Effector memory CD8-positive, alpha-beta T cell (primary cell): ENCODE measurements around the gene CCDC80.

ENCODE experiments used
- ATAC-seq: fragments of 150-1000 bp; cut with Tn5 transposase; replicated peaks from 2 replicates; pipeline ENCODE4 v1.10.0; 2021; ENCODE audit warnings: mild to moderate bottlenecking, moderate library complexity
- DNase-seq, 3 experiments: peaks; one replicate each; pipeline ENCODE4 v3.0.0; 2021
- H3K27ac Mint-ChIP-seq, 2 donors: one replicate each; pipeline ENCODE4 v1.8.0; 2022; ENCODE audit warnings: mild to moderate bottlenecking in 2 of 2, mixed read lengths in 2 of 2, moderate library complexity in 2 of 2
- H3K27me3 Mint-ChIP-seq, 2 donors: one replicate each; pipeline ENCODE4 v1.8.0; 2022; ENCODE audit warnings: mixed read lengths in 2 of 2
- H3K36me3 Mint-ChIP-seq: one replicate; pipeline ENCODE4 v1.8.0; 2022; ENCODE audit warnings: mild to moderate bottlenecking, moderate library complexity, mixed read lengths; ENCODE audit not compliant: insufficient read depth
- H3K4me1 Mint-ChIP-seq, 2 donors: one replicate each; pipeline ENCODE4 v1.8.0; 2022; ENCODE audit warnings: low read depth in 2 of 2, mixed read lengths in 2 of 2
- H3K4me3 Mint-ChIP-seq, 2 donors: one replicate each; pipeline ENCODE4 v1.8.0; 2022; ENCODE audit warnings: mild to moderate bottlenecking in 2 of 2, mixed read lengths in 2 of 2, moderate library complexity in 2 of 2
- H3K9me3 Mint-ChIP-seq, 2 donors: one replicate each; pipeline ENCODE4 v1.8.0; 2022; ENCODE audit warnings: mixed read lengths in 2 of 2

The CCDC80 gene

DNA sequence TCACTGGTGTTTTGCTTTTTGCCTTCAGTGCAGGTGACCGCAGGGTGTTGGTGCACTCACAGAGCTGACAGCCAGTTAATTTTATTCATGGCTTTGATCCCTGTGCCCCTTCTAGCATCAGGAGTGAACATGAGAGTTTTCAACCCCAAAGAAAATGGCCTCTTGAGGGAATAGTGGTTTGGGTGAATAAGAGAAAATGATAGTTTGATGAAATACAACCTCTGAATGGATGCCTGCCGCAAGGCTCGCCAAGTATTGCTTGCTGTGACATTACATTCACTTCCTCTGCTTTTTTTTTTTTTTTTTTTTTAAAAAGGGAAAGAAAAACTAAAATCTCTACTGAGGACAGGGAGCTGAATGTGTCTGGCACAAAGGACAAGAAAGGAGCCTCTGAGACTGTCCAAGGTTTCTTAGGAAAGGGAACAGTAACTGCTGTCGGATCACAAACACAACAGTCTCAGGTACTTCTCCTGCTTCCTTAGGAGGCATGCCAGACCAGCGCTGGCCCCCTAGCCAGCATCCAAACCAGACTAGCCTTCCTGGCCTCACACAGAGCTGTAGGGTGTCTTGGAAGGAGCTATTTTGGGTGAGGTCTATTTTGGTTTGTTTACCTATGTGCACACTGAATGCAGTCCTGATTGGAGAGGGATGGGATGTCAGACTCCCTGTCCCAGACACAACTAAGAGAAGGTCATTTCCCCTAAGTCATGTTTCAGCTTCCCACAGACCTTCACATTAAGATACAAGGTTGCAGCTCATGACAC, 29.0 kb downstream of the CCDC80 start:
- Mint-ChIP-seq H3K9me3 (no peaks in the 10 kb centered on the region), H3K4me3 (no peak overlapping the region), H3K4me1 (peaks cover 0 to 5% of the 10 kb centered on the region in 2 donors), H3K36me3 (no peaks in the 10 kb centered on the region), H3K27ac (no peak overlapping the region), H3K27me3 (peaks cover 0 to 13% of the 10 kb centered on the region in 2 donors)
- no peak for ATAC-seq
- DNase-seq: no peak

DNA sequence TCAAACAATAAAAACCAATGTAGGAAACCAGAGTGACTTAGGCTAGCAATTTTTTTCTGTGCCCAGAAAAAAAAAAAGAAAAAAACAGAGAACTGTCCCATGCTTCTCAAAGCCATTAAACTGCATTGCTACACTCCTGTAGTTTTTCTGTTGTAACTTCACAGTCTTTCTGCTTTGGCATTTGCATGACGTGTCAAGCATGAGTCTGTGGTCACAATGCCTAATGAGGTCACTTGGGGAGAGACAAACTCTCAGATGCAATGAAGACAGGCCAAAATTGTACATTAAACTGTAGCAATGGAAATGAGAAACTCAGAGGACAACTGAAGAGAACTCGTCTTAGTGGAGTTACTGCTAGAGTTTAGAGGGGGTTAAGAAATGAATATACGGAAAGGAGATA, 30.8 kb downstream of the CCDC80 start:
- ATAC-seq (no peak), DNase-seq (no peak)
- no peak overlapping the region for H3K27ac Mint-ChIP-seq
- no peak overlapping the region for H3K4me3 Mint-ChIP-seq
- no peaks in the 10 kb centered on the region for H3K36me3 Mint-ChIP-seq
- peaks cover 0 to 14% of the 10 kb centered on the region in 2 donors for H3K27me3 Mint-ChIP-seq
- H3K9me3 Mint-ChIP-seq: no peaks in the 10 kb centered on the region
- H3K4me1 Mint-ChIP-seq: no peaks in the 10 kb centered on the region

DNA sequence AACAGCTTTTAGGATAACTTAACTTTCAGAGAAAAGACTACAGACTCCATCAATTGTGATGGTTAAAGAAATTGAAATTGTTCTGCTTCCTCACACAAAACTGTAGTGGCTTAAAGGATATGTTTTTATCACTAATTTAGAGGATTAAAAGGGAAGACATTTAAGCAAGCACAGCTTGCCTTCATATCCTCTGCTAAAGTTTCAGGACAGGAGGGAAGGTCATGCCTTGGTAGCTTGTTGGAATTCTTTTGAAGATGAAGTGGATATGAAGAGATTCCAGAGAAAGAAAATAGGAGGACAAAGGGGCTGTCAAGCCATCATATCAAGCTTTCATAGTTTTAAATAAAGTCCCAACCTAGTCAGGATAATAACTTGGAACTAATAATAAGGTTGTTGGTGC, 33.1 kb downstream of the CCDC80 start:
- peaks cover 0 to 4% of the 10 kb centered on the region in 2 donors for H3K4me1 Mint-ChIP-seq

DNA sequence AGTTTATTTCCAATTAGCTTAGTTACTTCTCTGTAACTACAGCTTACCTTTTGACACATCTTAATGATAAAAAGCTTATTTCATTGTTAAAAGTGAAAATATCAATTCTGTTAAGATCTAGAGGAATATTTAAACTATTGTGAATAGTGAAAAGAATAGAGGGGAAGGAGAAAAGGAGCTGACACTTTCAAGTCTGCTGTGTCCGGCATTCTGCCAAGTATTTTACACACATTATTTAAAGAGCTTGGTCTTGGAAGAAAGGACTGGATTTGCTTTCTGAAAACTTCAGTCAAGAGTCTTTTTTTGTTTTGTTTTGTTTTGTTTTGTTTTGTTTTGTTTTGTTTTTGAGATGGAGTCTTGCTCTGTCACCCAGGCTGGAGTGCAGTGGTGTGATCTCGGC, 34.8 kb downstream of the CCDC80 start:
- no peak overlapping the region for H3K4me3 Mint-ChIP-seq
- H3K36me3 Mint-ChIP-seq: no peaks in the 10 kb centered on the region
- no peak for DNase-seq
- H3K4me1 Mint-ChIP-seq: peaks cover 0 to 10% of the 10 kb centered on the region in 2 donors
- no peak overlapping the region for H3K27ac Mint-ChIP-seq
- peaks cover 0 to 14% of the 10 kb centered on the region in 2 donors for H3K27me3 Mint-ChIP-seq
- no peaks in the 10 kb centered on the region for H3K9me3 Mint-ChIP-seq
- ATAC-seq: no peak

More for the DNA sequence above, 33.1 kb downstream of the CCDC80 start:
- Mint-ChIP-seq H3K27ac (no peak overlapping the region), H3K9me3 (no peaks in the 10 kb centered on the region), H3K36me3 (no peaks in the 10 kb centered on the region), H3K4me3 (no peak overlapping the region), H3K27me3 (peaks cover 0 to 14% of the 10 kb centered on the region in 2 donors)
- ATAC-seq (no peak), DNase-seq (no peak)

DNA sequence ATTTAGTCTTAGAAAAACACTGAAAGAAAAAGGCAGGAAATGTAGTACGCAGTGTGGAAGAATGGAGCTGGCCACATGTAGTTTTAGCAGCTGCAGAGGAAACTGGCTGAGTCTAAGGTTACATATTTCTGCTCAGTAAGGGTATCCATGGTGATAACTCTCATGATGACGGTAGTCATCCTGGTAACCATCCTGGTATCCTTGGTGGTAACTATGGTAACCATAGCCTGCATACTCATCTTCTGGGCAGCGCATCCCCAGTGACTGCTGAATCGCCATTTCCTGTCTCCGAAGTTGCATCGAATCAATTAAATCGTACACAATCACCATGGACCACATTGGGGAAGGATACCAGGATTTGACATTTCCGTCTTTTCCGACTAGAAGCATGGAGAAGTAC, 35.7 kb downstream of the CCDC80 start:
- no peak overlapping the region for H3K27ac Mint-ChIP-seq
- peaks cover 0 to 14% of the 10 kb centered on the region in 2 donors for H3K27me3 Mint-ChIP-seq
- peaks cover 0 to 10% of the 10 kb centered on the region in 2 donors for H3K4me1 Mint-ChIP-seq
- no peaks in the 10 kb centered on the region for H3K36me3 Mint-ChIP-seq
- no peak for DNase-seq
- no peaks in the 10 kb centered on the region for H3K9me3 Mint-ChIP-seq
- no peak for ATAC-seq
- H3K4me3 Mint-ChIP-seq: peak overlapping the region in 1 of 2 donors; percentile 31

DNA sequence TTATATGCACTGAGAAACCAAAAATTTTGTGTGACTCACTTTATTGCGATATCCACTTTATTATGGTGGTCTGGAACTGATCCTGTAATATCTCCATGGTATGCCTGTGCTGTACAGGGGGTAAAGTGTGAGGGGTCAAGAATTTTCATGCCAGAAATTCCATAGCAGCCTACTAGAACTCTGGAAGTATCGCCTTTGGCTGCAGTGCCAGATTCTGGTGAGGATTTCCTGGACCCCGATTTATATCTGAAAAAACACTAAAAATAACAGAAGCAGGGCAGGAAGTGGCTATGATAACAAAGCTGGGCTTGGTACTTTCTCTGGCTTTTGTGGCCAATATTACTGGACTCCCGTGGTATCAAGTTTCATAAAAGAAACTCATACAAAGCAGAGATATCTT, 36.4 kb downstream of the CCDC80 start:
- Mint-ChIP-seq H3K36me3 (no peaks in the 10 kb centered on the region), H3K9me3 (no peaks in the 10 kb centered on the region), H3K4me1 (peaks cover 0 to 10% of the 10 kb centered on the region in 2 donors), H3K27me3 (peaks cover 0 to 14% of the 10 kb centered on the region in 2 donors), H3K4me3 (no peak overlapping the region), H3K27ac (no peak overlapping the region)
- DNase-seq (no peak), ATAC-seq (no peak)

DNA sequence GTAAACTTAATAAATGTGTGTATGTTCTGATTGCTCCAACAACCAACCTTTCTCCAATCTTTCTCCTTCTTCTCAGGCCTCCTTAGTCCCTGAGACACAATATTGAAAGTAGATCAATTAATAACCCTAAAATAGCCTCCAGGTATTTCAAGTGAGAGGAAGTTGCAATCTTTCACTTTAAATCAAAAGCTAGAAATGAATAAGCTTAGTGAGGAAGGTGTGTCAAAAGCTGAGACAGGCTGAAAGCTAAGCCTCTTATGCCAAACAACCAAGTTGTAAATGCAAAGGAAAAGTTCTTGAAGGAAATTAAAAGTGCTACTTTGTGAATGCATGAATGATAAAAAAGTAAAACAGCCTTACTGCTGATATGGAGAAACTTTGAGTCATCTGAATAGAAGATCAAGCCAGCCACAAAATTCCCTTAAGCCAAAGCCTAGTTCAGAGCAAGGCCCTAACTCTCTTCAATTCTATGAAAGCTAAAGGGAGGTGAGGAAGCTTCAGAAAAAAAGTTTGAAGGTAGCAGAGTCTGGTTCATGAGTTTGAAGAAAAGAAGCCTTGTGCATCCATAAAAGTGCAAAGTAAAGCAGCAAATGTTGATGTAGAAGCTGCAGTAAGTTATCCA, 38.6 kb downstream of the CCDC80 start:
- H3K9me3 Mint-ChIP-seq: no peaks in the 10 kb centered on the region
- H3K4me1 Mint-ChIP-seq: peaks cover 0 to 10% of the 10 kb centered on the region in 2 donors
- H3K27ac Mint-ChIP-seq: peak overlapping the region in 1 of 2 donors; percentile 23
- H3K4me3 Mint-ChIP-seq: no peak overlapping the region
- ATAC-seq: no peak
- DNase-seq: no peak
- peaks cover under 1% of the 10 kb centered on the region for H3K36me3 Mint-ChIP-seq
- H3K27me3 Mint-ChIP-seq: peaks cover 0 to 5% of the 10 kb centered on the region in 2 donors

DNA sequence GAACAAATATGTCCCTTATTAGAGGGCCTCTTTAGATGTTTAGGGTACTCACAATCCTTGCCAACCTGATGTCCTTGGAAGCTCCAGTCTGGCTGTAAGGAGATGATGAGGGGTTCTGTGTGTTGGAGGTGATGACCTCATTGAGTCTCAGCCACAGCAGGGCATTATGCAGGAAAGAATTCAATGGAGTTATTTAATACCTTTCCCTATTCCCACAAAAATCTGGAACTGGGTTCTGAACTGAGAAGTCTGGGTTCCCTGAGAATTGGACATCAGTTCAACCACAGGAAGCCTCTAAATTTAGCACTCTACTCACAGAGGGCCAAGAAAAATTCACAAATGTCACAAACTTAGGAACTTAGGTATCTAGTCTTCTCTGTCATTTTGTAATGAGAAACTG, 42.2 kb downstream of the CCDC80 start:
- no peaks in the 10 kb centered on the region for H3K27me3 Mint-ChIP-seq
- no peak for DNase-seq
- H3K36me3 Mint-ChIP-seq: peaks cover 4% of the 10 kb centered on the region
- H3K9me3 Mint-ChIP-seq: no peaks in the 10 kb centered on the region
- no peak overlapping the region for H3K27ac Mint-ChIP-seq
- H3K4me3 Mint-ChIP-seq: no peak overlapping the region
- peaks cover 0 to 6% of the 10 kb centered on the region in 2 donors for H3K4me1 Mint-ChIP-seq
- no peak for ATAC-seq

DNA sequence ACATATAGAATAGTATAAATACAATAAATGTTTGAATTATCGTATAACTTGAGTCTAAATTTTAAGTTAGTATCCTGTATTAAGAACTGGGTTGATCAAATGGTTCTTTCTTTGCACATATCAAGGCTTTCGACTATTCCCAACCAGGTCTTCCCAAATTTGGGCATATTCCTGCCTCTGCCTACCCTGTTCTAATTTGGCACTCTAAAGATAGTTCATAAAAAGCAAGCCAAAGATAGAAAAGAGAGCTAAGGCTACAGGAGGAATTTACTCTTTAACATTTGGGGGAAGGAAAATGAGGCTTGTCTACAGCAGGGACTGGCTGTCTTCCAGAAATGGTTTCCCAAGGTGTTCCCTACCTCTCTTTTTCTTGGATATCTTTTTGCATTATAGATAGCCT, 43.0 kb downstream of the CCDC80 start:
- Mint-ChIP-seq H3K4me3 (no peak overlapping the region), H3K27me3 (no peaks in the 10 kb centered on the region), H3K9me3 (no peaks in the 10 kb centered on the region), H3K36me3 (peaks cover 4% of the 10 kb centered on the region), H3K27ac (no peak overlapping the region), H3K4me1 (peaks cover 0 to 6% of the 10 kb centered on the region in 2 donors)
- ATAC-seq (no peak), DNase-seq (no peak)

DNA sequence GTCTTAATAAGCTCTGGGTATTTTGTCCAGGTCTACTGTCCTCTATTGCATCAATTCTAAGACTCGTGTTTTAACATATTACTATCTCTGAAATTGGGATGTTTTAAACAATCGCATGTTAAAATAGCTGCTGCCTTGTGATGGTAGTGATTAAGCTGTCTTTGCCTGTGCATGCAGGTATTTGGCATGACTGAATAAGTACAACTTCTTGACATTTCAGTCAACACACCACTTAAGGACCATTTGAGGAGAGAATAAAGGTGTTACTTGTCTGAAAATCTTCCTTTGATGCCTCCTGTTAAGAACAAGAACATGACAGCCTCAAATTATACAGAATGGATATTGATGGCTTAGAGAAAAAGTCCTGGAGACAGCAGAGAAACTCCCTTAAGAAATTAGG, 46.1 kb downstream of the CCDC80 start:
- peaks cover 7% of the 10 kb centered on the region for H3K36me3 Mint-ChIP-seq
- peaks cover 7 to 11% of the 10 kb centered on the region in 2 donors for H3K4me1 Mint-ChIP-seq
- DNase-seq: no peak
- no peaks in the 10 kb centered on the region for H3K9me3 Mint-ChIP-seq
- H3K4me3 Mint-ChIP-seq: no peak overlapping the region
- H3K27ac Mint-ChIP-seq: no peak overlapping the region
- no peaks in the 10 kb centered on the region for H3K27me3 Mint-ChIP-seq
- ATAC-seq: no peak

DNA sequence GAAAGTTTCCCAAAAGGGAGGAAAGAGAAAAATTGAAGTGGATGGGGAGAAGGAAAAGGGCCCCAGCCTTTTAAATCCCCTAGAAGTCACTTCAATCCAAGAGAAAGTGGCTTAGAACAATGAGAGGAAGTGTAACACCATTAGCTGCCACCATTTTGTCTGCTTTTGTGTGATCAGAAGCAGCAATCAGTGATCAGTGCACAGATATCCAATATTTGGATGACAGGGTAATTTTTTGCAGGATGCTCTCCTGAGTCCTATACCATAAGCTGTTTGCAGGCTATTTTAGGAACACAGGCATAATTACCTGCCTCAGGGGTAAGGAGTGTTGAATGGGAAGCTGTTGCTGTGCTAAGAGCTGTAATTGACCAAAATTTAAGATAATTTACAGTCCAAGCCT, 47.7 kb downstream of the CCDC80 start:
- H3K27ac Mint-ChIP-seq: peak overlapping the region in 1 of 2 donors; percentile 57
- H3K9me3 Mint-ChIP-seq: no peaks in the 10 kb centered on the region
- peaks cover 7% of the 10 kb centered on the region for H3K36me3 Mint-ChIP-seq
- DNase-seq: no peak
- ATAC-seq: no peak
- peaks cover 7 to 12% of the 10 kb centered on the region in 2 donors for H3K4me1 Mint-ChIP-seq
- H3K4me3 Mint-ChIP-seq: no peak overlapping the region
- no peaks in the 10 kb centered on the region for H3K27me3 Mint-ChIP-seq

DNA sequence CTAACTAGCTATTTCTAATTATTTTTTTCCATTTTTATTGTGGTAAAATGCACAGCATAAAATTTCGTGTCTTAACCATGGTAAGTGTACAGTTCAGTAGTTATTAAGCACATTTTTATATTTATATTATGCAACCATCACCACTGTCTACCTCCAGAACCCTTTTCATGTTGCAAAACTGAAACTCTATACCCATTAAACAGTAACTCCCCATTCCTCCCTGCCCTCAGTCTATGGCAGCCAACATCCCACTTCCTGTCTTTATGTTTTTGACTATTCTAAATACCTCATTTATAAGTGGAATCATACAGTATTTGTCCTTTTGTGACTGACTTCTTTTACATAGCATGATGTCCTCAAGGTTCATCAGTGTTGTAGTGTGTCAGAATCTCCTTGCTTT, 53.6 kb downstream of the CCDC80 start:
- ATAC-seq (no peak), DNase-seq (no peak)
- no peaks in the 10 kb centered on the region for H3K9me3 Mint-ChIP-seq
- H3K27ac Mint-ChIP-seq: no peak overlapping the region
- peaks cover 7 to 9% of the 10 kb centered on the region in 2 donors for H3K4me1 Mint-ChIP-seq
- H3K27me3 Mint-ChIP-seq: no peaks in the 10 kb centered on the region
- peaks cover 25% of the 10 kb centered on the region for H3K36me3 Mint-ChIP-seq
- H3K4me3 Mint-ChIP-seq: no peak overlapping the region

DNA sequence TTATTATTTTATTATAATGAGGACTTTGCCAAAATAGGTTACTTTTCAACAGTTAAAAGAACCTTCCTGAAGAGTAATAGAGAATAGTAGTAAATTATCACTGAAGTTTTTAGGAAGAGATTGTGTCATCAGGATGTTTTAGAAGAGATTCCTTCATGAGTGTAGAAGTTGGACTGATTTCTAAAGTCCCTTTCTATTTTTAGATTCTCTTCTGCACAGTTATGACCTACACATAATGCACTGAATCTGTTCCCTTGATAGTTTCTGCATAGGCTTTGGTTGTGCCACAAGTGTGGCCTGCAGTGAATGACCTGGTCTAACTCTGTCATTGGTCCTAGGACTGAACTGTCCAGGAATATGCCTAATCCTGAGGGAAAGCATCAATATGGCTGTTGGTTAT, 55.2 kb downstream of the CCDC80 start:
- no peaks in the 10 kb centered on the region for H3K27me3 Mint-ChIP-seq
- peaks cover 31% of the 10 kb centered on the region for H3K36me3 Mint-ChIP-seq
- no peaks in the 10 kb centered on the region for H3K9me3 Mint-ChIP-seq
- no peak for ATAC-seq
- no peak overlapping the region for H3K4me3 Mint-ChIP-seq
- no peak for DNase-seq
- no peak overlapping the region for H3K27ac Mint-ChIP-seq
- H3K4me1 Mint-ChIP-seq: peaks cover 5 to 7% of the 10 kb centered on the region in 2 donors

DNA sequence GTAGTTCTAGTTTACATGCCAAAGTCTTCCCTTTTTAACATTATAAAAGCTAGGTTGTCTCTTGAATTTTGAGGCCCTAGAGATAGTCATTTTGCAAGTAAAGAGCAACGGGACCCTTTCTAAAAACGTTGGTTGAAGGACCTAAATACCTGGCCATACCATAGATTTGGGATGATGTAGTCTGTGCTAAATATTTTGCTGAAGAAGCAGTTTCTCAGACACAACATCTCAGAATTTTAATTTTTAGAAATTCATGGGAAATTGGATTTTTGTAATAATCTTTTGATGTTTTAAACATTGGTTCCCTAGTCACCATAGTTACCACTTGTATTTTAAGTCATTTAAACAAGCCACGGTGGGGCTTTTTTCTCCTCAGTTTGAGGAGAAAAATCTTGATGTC, 57.8 kb downstream of the CCDC80 start:
- no peak overlapping the region for H3K4me3 Mint-ChIP-seq
- no peak for DNase-seq
- no peak for ATAC-seq
- no peaks in the 10 kb centered on the region for H3K27me3 Mint-ChIP-seq
- H3K9me3 Mint-ChIP-seq: no peaks in the 10 kb centered on the region
- peaks cover 0 to 5% of the 10 kb centered on the region in 2 donors for H3K4me1 Mint-ChIP-seq
- H3K36me3 Mint-ChIP-seq: peaks cover 39% of the 10 kb centered on the region
- no peak overlapping the region for H3K27ac Mint-ChIP-seq
